CD14-positive monocyte (primary cell): ENCODE data around the gene AK1. TPM values are rescaled to one million over a fixed set of nuclear protein-coding genes. Genes with fewer than 3 reads are reported as not detected.

Experiments
- DNase-seq, 3 donors: peaks; one replicate each; pipeline ENCODE4 v3.0.0-alpha.2; 2011 to 2022
- H2AFZ ChIP-seq: 2 replicates; pipeline ENCODE4 v1.6.0; 2012; ENCODE audit warnings: mild to moderate bottlenecking, low read depth, low read length, inconsistent platforms; ENCODE audit not compliant: insufficient read depth, poor library complexity, severe bottlenecking
- H3K27ac ChIP-seq, 2 donors: 1 replicate in 1 of 2; 2 replicates in 1 of 2; pipeline ENCODE4 v1.5.1; 2012 to 2013; ENCODE audit warnings: low read length in 2 of 2, control low read depth in 1 of 2, inconsistent platforms in 1 of 2, low read depth in 1 of 2, mild to moderate bottlenecking in 1 of 2
- H3K27me3 ChIP-seq, 2 donors: one replicate each; pipeline versions ENCODE4 v1.6.0 to v1.6.1; 2011 to 2013; ENCODE audit warnings: low read length in 2 of 2; ENCODE audit not compliant: control insufficient read depth in 2 of 2, insufficient read depth in 2 of 2
- H3K36me3 ChIP-seq, 2 donors: replicated peaks in 1 of 2; 1 replicate in 1 of 2; 2 replicates in 1 of 2; pipeline versions ENCODE4 v1.5.1 to v1.6.1; 2012 to 2013; ENCODE audit warnings: low read length in 2 of 2, control low read depth in 1 of 2, inconsistent platforms in 1 of 2, mild to moderate bottlenecking in 1 of 2; ENCODE audit not compliant: insufficient read depth in 2 of 2, control insufficient read depth in 1 of 2
- H3K4me1 ChIP-seq, 2 donors: 1 replicate in 1 of 2; 2 replicates in 1 of 2; pipeline versions ENCODE4 v1.5.1 to v1.6.1; 2012 to 2013; ENCODE audit warnings: low read length in 2 of 2, control low read depth in 1 of 2, inconsistent platforms in 1 of 2, mild to moderate bottlenecking in 1 of 2, moderate library complexity in 1 of 2; ENCODE audit not compliant: insufficient read depth in 2 of 2, control insufficient read depth in 1 of 2
- H3K4me2 ChIP-seq: replicated peaks from 2 replicates; pipeline ENCODE3; 2012; ENCODE audit warnings: low read length, moderate library complexity, mild to moderate bottlenecking; ENCODE audit not compliant: poor library complexity, severe bottlenecking; ENCODE audit errors: extremely low read depth
- H3K4me3 ChIP-seq, 3 experiments: fragments of 200-600 bp in 1 of 3; sonication (generic) in 1 of 3; replicated peaks in 1 of 3; 1 replicate in 2 of 3; 2 replicates in 1 of 3; pipeline ENCODE4 v1.5.1; 2011 to 2013; ENCODE audit warnings: low read length in 3 of 3, mild to moderate bottlenecking in 3 of 3, control low read depth in 2 of 3, low read depth in 2 of 3, inconsistent platforms in 1 of 3, moderate library complexity in 1 of 3
- H3K79me2 ChIP-seq: 2 replicates; pipeline ENCODE4 v1.6.0; 2012; ENCODE audit warnings: mild to moderate bottlenecking, control low read depth, inconsistent platforms, low read length, moderate library complexity; ENCODE audit not compliant: insufficient read depth
- H3K9ac ChIP-seq: 2 replicates; pipeline ENCODE4 v1.6.0; 2017; ENCODE audit warnings: low read length, mild to moderate bottlenecking; ENCODE audit not compliant: insufficient read depth, poor library complexity, severe bottlenecking
- H3K9me3 ChIP-seq, 2 donors: replicated peaks in 1 of 2; 1 replicate in 1 of 2; 2 replicates in 1 of 2; pipeline versions ENCODE4 v1.5.1 to v1.6.1; 2012 to 2013; ENCODE audit warnings: low read length in 2 of 2, control low read depth in 1 of 2; ENCODE audit not compliant: control insufficient read depth in 1 of 2, insufficient read depth in 1 of 2
- H4K20me1 ChIP-seq: 2 replicates; pipeline ENCODE4 v1.6.0; 2012; ENCODE audit warnings: mild to moderate bottlenecking, low read length, control low read depth, moderate library complexity; ENCODE audit not compliant: insufficient read depth
- H3K27ac Mint-ChIP-seq, 7 donors: one replicate each; pipeline ENCODE4 v1.8.0; 2020; ENCODE audit warnings: mild to moderate bottlenecking in 7 of 7, mixed read lengths in 7 of 7, moderate library complexity in 6 of 7, inconsistent platforms in 2 of 7
- H3K27me3 Mint-ChIP-seq, 3 donors: one replicate each; pipeline ENCODE4 v1.8.0; 2021 to 2022; ENCODE audit warnings: low read depth in 3 of 3, mild to moderate bottlenecking in 3 of 3, mixed read lengths in 3 of 3, moderate library complexity in 3 of 3, inconsistent platforms in 1 of 3
- H3K36me3 Mint-ChIP-seq, 2 donors: one replicate each; pipeline ENCODE4 v1.8.0; 2020; ENCODE audit warnings: mixed read lengths in 2 of 2, inconsistent platforms in 1 of 2, mild to moderate bottlenecking in 1 of 2
- H3K4me1 Mint-ChIP-seq: one replicate; pipeline ENCODE4 v1.8.0; 2020; ENCODE audit warnings: mild to moderate bottlenecking, mixed read lengths
- H3K4me3 Mint-ChIP-seq, 2 donors: one replicate each; pipeline ENCODE4 v1.8.0; 2020; ENCODE audit warnings: mild to moderate bottlenecking in 2 of 2, mixed read lengths in 2 of 2, moderate library complexity in 1 of 2
- H3K9me3 Mint-ChIP-seq, 7 donors: one replicate each; pipeline ENCODE4 v1.8.0; 2020 to 2022; ENCODE audit warnings: mixed read lengths in 7 of 7, mild to moderate bottlenecking in 6 of 7, moderate library complexity in 6 of 7, inconsistent platforms in 2 of 7
- CTCF ChIP-seq: fragments of 200-600 bp; IDR thresholded peaks from one replicate; pipeline ENCODE4 v1.8.0; 2022; ENCODE audit warnings: antibody characterized with exemption, mild to moderate bottlenecking
- WGBS: methylation state at CpG from one replicate; pipeline ENCODE4 v1.1.5; 2013; ENCODE audit warnings: missing lambda C conversion rate; ENCODE audit not compliant: insufficient coverage; 5-methylcytosine and 5-hydroxymethylcytosine counted together
- intact Hi-C, 2 donors: fragments of 100-400 bp; cut with micrococcal nuclease; formaldehyde crosslinking; loops; one replicate each; pipeline versions ENCODE4 v1.15.0 to v1.15.1; 2023
- polyA plus RNA-seq, 3 donors: library from polyadenylated mRNA; depleted of rRNA in 1 of 3; unstranded in 2 of 3; stranded (reverse) in 1 of 3; fragments of 300-500 nt in 2 of 3; fragments of >200 nt in 1 of 3; fragmentation: Illumina TruSeq in 2 of 3; gene quantifications; 1 replicate in 2 of 3; 2 replicates in 1 of 3; pipeline ENCODE4 v1.2.3, GENCODE V29; 2012 to 2021

Gene AK1
- polyA plus RNA-seq, 3 donors = 3.5 TPM; not detected in 2

- H2AFZ ChIP-seq = no peak overlapping the region
- H3K4me1 ChIP-seq = no peaks in the 10 kb centered on the region
- no peaks in the 10 kb centered on the region for H3K9me3 ChIP-seq
- DNase-seq = no peak
- H3K9ac ChIP-seq = no peak overlapping the region
- intact Hi-C loops = no loop called here
- H3K36me3 ChIP-seq = peaks cover 58 to 67% of the 10 kb centered on the region in 2 donors
- 90% methylated on average over 7 of the region's 11 CpGs for WGBS
- no peaks in the 10 kb centered on the region for H4K20me1 ChIP-seq
- peaks cover 42 to 52% of the 10 kb centered on the region in 2 donors for H3K36me3 Mint-ChIP-seq
- H3K27ac ChIP-seq = no peak overlapping the region
- peak overlapping the region in 1 of 7 donors; percentile 47 for H3K27ac Mint-ChIP-seq
- H3K4me2 ChIP-seq = no peak overlapping the region
- no peaks in the 10 kb centered on the region for H3K4me1 Mint-ChIP-seq
- H3K27me3 Mint-ChIP-seq = peaks cover 0 to 2% (median 1%) of the 10 kb centered on the region in 3 donors
- no peak overlapping the region for H3K4me3 Mint-ChIP-seq
- H3K9me3 Mint-ChIP-seq = no peaks in the 10 kb centered on the region
- no peaks in the 10 kb centered on the region for H3K27me3 ChIP-seq
- TF ChIP-seq CTCF = no peak
- H3K4me3 ChIP-seq = no peak overlapping the region
- no peaks in the 10 kb centered on the region for H3K79me2 ChIP-seq
Measured at GRCh38 chr9:127818574-127818973, 58.9 kb downstream of the AK1 start.

GRCh38 chr9:127817881-127818434, 59.5 kb downstream of the AK1 start:
- H3K27me3 ChIP-seq = no peaks in the 10 kb centered on the region
- no peak for TF ChIP-seq CTCF
- peak overlapping the region in 3 of 7 donors; percentile 38 to 67 (median 59) for H3K27ac Mint-ChIP-seq

More at GRCh38 chr9:127817881-127818434, 59.5 kb downstream of the AK1 start:
- intact Hi-C loops = no loop called here
- H3K4me1 Mint-ChIP-seq = no peaks in the 10 kb centered on the region
- Histone ChIP-seq H3K9me3 (no peaks in the 10 kb centered on the region), H2AFZ (no peak overlapping the region), H3K4me1 (no peaks in the 10 kb centered on the region), H3K4me3 (no peak overlapping the region), H3K9ac (no peak overlapping the region), H4K20me1 (no peaks in the 10 kb centered on the region), H3K79me2 (no peaks in the 10 kb centered on the region), H3K27ac (no peak overlapping the region), H3K4me2 (no peak overlapping the region), H3K36me3 (peaks cover 65 to 73% of the 10 kb centered on the region in 2 donors)
- no peak overlapping the region for H3K4me3 Mint-ChIP-seq
- peaks cover 0 to 2% (median 1%) of the 10 kb centered on the region in 3 donors for H3K27me3 Mint-ChIP-seq
- H3K36me3 Mint-ChIP-seq = peaks cover 48 to 58% of the 10 kb centered on the region in 2 donors
- DNase-seq = no peak
- no peaks in the 10 kb centered on the region for H3K9me3 Mint-ChIP-seq
- WGBS = 80% methylated on average over 8 of the region's 17 CpGs
